ENCODE data around the gene SH3TC1.
A peak's percentile ranks its signal among the peaks of the same experiment; 100 is the strongest.

SH3TC1 gene

GRCh38 chr4:8163436-8164193 is 35.5 kb upstream of the SH3TC1 start:
- no peak for TF ChIP-seq CTCF (conservative IDR thresholded peaks at IDR 0.05; ENCODE audit: low read depth, low read length)
- DNase-seq (ENCODE audit: low read depth), result no peak
- H3K4me3 ChIP-seq (ENCODE audit: low read length), result no peak overlapping the region

DNA sequence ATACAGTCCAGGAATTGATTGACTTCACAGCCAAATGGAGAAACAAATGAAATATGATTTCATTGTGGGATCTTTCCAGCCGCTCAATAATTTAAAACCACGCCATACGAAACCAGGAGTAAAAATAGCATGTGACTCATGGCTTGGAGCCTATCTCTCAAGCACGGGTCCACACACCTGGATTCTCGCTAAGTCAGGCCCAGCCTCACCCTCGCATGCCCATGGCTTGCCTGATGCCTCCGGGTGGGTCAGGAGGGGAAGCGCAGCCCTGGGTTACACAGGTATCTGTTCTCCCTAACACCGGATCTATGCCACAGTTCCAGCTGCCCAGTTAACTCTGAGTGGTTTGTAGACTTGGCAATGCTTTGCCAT is 34.9 kb upstream of the SH3TC1 start:
- DNase-seq (ENCODE audit: low read depth), result no peak
- no peak overlapping the region for H3K4me3 ChIP-seq (ENCODE audit: low read length)

DNA sequence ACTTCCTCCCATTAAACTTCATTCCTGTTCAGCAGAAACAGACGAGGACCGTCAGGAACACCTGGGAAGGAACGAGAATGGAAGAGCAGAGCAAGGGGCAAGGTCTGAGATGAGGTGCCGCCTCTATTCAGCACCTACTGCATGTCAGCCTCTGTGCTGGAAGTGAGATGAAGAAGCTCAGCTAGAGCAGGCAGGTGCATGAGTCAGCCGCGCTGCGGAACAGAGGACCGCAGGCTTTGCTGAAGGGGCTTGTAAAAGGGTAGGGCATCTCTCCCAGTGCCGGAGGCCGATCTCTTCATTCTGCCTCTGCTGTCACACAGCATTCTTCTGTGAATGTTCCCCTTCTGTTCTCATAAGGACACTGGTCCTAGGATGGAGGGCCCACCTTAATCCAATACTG is 34.4 kb upstream of the SH3TC1 start:
- no peak for TF ChIP-seq CTCF (conservative IDR thresholded peaks at IDR 0.05; ENCODE audit: low read depth, low read length)
- DNase-seq (ENCODE audit: low read depth), result no peak
- H3K4me3 ChIP-seq (ENCODE audit: low read length), result no peak overlapping the region

More for the DNA sequence above, 34.9 kb upstream of the SH3TC1 start:
- no peak for TF ChIP-seq CTCF (conservative IDR thresholded peaks at IDR 0.05; ENCODE audit: low read depth, low read length)

- DNase-seq (ENCODE audit: low read depth), result no peak
- no peak overlapping the region for H3K4me3 ChIP-seq (ENCODE audit: low read length)
- TF ChIP-seq CTCF (conservative IDR thresholded peaks at IDR 0.05; ENCODE audit: low read depth, low read length), result no peak
Measured at GRCh38 chr4:8165374-8165896, 33.7 kb upstream of the SH3TC1 start.

GRCh38 chr4:8167291-8167690 is 31.8 kb upstream of the SH3TC1 start:
- no peak for TF ChIP-seq CTCF (conservative IDR thresholded peaks at IDR 0.05; ENCODE audit: low read depth, low read length)
- H3K4me3 ChIP-seq (ENCODE audit: low read length), result no peak overlapping the region
- DNase-seq (ENCODE audit: low read depth), result no peak

GRCh38 chr4:8167815-8168214 is 31.3 kb upstream of the SH3TC1 start:
- no peak for TF ChIP-seq CTCF (conservative IDR thresholded peaks at IDR 0.05; ENCODE audit: low read depth, low read length)
- H3K4me3 ChIP-seq (ENCODE audit: low read length), result no peak overlapping the region
- no peak for DNase-seq (ENCODE audit: low read depth)

DNA sequence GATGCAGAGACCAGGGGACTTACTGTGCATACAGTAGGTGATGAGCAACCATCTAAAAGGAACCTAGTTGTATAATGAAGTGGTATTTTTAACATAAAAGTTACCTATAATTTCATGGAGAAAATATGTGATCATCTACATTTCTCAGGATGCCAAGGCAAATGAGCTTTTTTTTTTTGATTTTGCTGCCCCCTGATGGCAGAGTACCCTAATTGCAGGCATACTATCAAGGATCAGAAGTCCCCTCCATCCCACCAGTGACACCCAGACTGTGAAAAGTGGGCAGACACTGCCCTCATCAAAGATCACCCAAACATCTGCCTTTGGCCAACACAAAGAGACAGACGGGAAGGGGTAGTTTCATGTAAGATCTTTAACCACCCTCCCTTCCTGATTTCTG is 30.9 kb upstream of the SH3TC1 start:
- TF ChIP-seq CTCF (conservative IDR thresholded peaks at IDR 0.05; ENCODE audit: low read depth, low read length), result peak; percentile 56
- H3K4me3 ChIP-seq (ENCODE audit: low read length), result no peak overlapping the region
- no peak for DNase-seq (ENCODE audit: low read depth)
